ENCODE results near the gene HEPACAM. TPM values are rescaled to one million over a fixed set of nuclear protein-coding genes. Genes with fewer than 3 reads are reported as not detected.

The HEPACAM gene
- total RNA-seq, 6 experiments from 2014 or later: 0.31 TPM; not detected in 5

- H3K9me3 Mint-ChIP-seq: no peaks in the 10 kb centered on the region
- no peak overlapping the region for H3K4me3 Mint-ChIP-seq
- no peaks in the 10 kb centered on the region for H3K36me3 Mint-ChIP-seq (ENCODE audit: low read depth)
- TF ChIP-seq, protein P1, sequence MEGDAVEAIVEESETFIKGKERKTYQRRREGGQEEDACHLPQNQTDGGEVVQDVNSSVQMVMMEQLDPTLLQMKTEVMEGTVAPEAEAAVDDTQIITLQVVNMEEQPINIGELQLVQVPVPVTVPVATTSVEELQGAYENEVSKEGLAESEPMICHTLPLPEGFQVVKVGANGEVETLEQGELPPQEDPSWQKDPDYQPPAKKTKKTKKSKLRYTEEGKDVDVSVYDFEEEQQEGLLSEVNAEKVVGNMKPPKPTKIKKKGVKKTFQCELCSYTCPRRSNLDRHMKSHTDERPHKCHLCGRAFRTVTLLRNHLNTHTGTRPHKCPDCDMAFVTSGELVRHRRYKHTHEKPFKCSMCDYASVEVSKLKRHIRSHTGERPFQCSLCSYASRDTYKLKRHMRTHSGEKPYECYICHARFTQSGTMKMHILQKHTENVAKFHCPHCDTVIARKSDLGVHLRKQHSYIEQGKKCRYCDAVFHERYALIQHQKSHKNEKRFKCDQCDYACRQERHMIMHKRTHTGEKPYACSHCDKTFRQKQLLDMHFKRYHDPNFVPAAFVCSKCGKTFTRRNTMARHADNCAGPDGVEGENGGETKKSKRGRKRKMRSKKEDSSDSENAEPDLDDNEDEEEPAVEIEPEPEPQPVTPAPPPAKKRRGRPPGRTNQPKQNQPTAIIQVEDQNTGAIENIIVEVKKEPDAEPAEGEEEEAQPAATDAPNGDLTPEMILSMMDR (IDR thresholded peaks at IDR 0.05): no peak
- peaks cover 13% of the 10 kb centered on the region for H3K4me1 Mint-ChIP-seq (ENCODE audit: low read depth)
- peaks cover 2% of the 10 kb centered on the region for H3K27me3 Mint-ChIP-seq (ENCODE audit: insufficient read depth)
- H3K27ac Mint-ChIP-seq: no peak overlapping the region
- no peak for DNase-seq
Observed at GRCh38 chr11:124891373-124891861, 44.4 kb downstream of the HEPACAM start.

GRCh38 chr11:124890683-124891372, 45.0 kb downstream of the HEPACAM start:
- TF ChIP-seq, protein P1 (IDR thresholded peaks at IDR 0.05): no peak
- Mint-ChIP-seq H3K9me3 (no peaks in the 10 kb centered on the region), H3K27me3 (ENCODE audit: insufficient read depth) (peaks cover 2% of the 10 kb centered on the region), H3K36me3 (ENCODE audit: low read depth) (no peaks in the 10 kb centered on the region), H3K4me3 (no peak overlapping the region), H3K4me1 (ENCODE audit: low read depth) (peaks cover 9% of the 10 kb centered on the region), H3K27ac (no peak overlapping the region)
- no peak for DNase-seq

DNA sequence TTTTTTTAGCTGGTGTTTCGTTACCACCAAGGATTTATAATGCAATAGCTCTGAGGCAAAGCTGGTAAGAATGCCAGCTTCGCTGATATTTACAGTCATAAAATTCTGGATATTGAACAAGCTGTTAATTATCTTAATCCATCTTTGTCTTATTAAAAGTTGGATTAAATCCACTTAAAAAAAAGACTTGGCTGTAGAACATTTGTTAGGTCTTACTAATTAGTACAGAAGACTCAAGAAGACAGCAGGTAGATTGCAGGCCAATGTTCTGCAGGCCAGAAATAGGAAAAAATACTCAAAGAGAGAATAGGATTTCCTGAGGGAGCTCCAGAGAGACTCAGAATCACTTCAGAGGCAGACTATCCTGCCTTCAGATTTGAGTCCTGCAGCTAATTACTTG, 45.7 kb downstream of the HEPACAM start:
- H3K27me3 Mint-ChIP-seq (ENCODE audit: insufficient read depth): peaks cover 2% of the 10 kb centered on the region

DNA sequence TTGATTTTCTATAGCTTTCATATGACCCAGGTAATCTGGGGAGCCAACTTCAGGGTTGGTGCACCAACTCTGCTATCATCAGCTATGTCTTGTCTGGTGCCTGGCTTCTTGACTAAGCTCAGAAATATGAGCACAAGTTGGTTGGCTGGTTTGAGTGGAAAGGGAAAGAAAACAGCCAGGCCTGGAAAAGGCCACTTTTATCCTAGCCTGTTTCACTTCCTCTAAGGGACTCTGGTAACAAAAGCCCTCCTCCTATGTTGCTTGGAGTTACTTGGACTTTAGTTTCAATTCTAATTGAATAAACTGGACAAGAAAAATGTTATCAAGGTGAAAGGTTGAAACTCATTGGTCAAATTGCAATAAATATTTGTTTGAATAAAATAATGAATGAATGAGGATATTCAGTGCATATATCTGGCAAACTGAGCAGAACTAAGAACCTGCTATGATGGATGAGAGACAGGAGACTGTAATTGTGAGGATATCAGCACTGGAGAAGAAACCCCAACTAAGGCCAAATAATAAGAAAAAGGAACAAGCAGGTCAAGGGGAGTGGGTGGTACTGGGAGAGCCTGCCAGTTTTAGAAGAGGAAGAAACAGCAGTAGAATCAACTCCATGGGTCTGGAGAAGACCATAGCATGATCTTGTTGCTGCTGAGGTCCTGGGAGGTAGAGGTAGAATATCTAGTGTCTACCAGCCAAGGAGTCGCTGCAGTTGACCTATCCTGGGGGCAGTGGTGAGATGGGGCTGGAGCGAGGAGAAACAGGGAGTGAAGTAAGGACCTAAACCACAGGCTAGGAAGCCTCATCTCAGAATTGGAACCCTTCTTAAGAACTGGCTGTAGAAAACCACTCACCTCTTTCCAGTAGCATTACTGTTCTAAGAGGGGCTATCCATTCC, 46.4 kb downstream of the HEPACAM start:
- H3K27me3 Mint-ChIP-seq (ENCODE audit: insufficient read depth): peaks cover 2% of the 10 kb centered on the region
- no peak for DNase-seq
- TF ChIP-seq, protein P1 (IDR thresholded peaks at IDR 0.05): no peak
- no peaks in the 10 kb centered on the region for H3K36me3 Mint-ChIP-seq (ENCODE audit: low read depth)
- H3K4me1 Mint-ChIP-seq (ENCODE audit: low read depth): peaks cover 3% of the 10 kb centered on the region
- no peak overlapping the region for H3K27ac Mint-ChIP-seq
- no peaks in the 10 kb centered on the region for H3K9me3 Mint-ChIP-seq
- H3K4me3 Mint-ChIP-seq: no peak overlapping the region

More for the DNA sequence above, 45.7 kb downstream of the HEPACAM start:
- TF ChIP-seq, protein P1 (IDR thresholded peaks at IDR 0.05): no peak
- no peak for DNase-seq
- H3K4me3 Mint-ChIP-seq: no peak overlapping the region
- H3K4me1 Mint-ChIP-seq (ENCODE audit: low read depth): peaks cover 9% of the 10 kb centered on the region
- H3K27ac Mint-ChIP-seq: no peak overlapping the region
- no peaks in the 10 kb centered on the region for H3K36me3 Mint-ChIP-seq (ENCODE audit: low read depth)
- H3K9me3 Mint-ChIP-seq: no peaks in the 10 kb centered on the region

GRCh38 chr11:124887667-124888013, 48.2 kb downstream of the HEPACAM start:
- H3K36me3 Mint-ChIP-seq (ENCODE audit: low read depth): no peaks in the 10 kb centered on the region
- H3K27ac Mint-ChIP-seq: no peak overlapping the region
- H3K27me3 Mint-ChIP-seq (ENCODE audit: insufficient read depth): peaks cover 2% of the 10 kb centered on the region
- no peaks in the 10 kb centered on the region for H3K9me3 Mint-ChIP-seq
- no peak for DNase-seq
- H3K4me1 Mint-ChIP-seq (ENCODE audit: low read depth): peaks cover 5% of the 10 kb centered on the region
- no peak overlapping the region for H3K4me3 Mint-ChIP-seq
- TF ChIP-seq, protein P1 (IDR thresholded peaks at IDR 0.05): no peak
